ENCODE results near the gene OR6B1. TPM values are rescaled to one million over a fixed set of nuclear protein-coding genes. Genes with fewer than 3 reads are reported as not detected.

OR6B1 gene
- total and polyA plus RNA-seq, 2 experiments from 2014 or later = not detected

- H3K4me1 ChIP-seq (ENCODE audit: insufficient read depth) = peaks cover 3% of the 10 kb centered on the region; the same call in 1 of the 2 replicates
- no peak for ATAC-seq
- peaks cover 5% of the 10 kb centered on the region for H3K9me2 ChIP-seq (ENCODE audit: insufficient read depth)
- no peak for DNase-seq (ENCODE audit: low spot score)
- H3K4me3 Mint-ChIP-seq = no peak overlapping the region
- TF ChIP-seq, protein P1, sequence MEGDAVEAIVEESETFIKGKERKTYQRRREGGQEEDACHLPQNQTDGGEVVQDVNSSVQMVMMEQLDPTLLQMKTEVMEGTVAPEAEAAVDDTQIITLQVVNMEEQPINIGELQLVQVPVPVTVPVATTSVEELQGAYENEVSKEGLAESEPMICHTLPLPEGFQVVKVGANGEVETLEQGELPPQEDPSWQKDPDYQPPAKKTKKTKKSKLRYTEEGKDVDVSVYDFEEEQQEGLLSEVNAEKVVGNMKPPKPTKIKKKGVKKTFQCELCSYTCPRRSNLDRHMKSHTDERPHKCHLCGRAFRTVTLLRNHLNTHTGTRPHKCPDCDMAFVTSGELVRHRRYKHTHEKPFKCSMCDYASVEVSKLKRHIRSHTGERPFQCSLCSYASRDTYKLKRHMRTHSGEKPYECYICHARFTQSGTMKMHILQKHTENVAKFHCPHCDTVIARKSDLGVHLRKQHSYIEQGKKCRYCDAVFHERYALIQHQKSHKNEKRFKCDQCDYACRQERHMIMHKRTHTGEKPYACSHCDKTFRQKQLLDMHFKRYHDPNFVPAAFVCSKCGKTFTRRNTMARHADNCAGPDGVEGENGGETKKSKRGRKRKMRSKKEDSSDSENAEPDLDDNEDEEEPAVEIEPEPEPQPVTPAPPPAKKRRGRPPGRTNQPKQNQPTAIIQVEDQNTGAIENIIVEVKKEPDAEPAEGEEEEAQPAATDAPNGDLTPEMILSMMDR (conservative IDR thresholded peaks at IDR 0.05; ENCODE audit: low read depth in 2 of 2) = no peak
- TF ChIP-seq JUNB (IDR thresholded peaks at IDR 0.05; ENCODE audit: unreplicated experiment) (no peak), STAT1 (IDR thresholded peaks at IDR 0.05; ENCODE audit: unreplicated experiment) (no peak), EZH2phosphoT487 (IDR thresholded peaks at IDR 0.05; ENCODE audit: unreplicated experiment) (no peak), ETS1 (IDR thresholded peaks at IDR 0.05) (no peak), NANOG (IDR thresholded peaks at IDR 0.05; ENCODE audit: borderline replicate concordance) (no peak), POLR2AphosphoS5 (IDR thresholded peaks at IDR 0.05; ENCODE audit: low read depth) (no peak), EZH2 (IDR thresholded peaks at IDR 0.05; ENCODE audit: low read depth, unreplicated experiment) (no peak), CREB1 (CRISPR knock-in tag; IDR thresholded peaks at IDR 0.05; ENCODE audit: low read depth) (no peak), ZNF114 (CRISPR knock-in tag; IDR thresholded peaks at IDR 0.05) (no peak), ZNF331 (CRISPR knock-in tag; IDR thresholded peaks at IDR 0.05; ENCODE audit: low read depth) (no peak)
- TF ChIP-seq, protein P2, sequence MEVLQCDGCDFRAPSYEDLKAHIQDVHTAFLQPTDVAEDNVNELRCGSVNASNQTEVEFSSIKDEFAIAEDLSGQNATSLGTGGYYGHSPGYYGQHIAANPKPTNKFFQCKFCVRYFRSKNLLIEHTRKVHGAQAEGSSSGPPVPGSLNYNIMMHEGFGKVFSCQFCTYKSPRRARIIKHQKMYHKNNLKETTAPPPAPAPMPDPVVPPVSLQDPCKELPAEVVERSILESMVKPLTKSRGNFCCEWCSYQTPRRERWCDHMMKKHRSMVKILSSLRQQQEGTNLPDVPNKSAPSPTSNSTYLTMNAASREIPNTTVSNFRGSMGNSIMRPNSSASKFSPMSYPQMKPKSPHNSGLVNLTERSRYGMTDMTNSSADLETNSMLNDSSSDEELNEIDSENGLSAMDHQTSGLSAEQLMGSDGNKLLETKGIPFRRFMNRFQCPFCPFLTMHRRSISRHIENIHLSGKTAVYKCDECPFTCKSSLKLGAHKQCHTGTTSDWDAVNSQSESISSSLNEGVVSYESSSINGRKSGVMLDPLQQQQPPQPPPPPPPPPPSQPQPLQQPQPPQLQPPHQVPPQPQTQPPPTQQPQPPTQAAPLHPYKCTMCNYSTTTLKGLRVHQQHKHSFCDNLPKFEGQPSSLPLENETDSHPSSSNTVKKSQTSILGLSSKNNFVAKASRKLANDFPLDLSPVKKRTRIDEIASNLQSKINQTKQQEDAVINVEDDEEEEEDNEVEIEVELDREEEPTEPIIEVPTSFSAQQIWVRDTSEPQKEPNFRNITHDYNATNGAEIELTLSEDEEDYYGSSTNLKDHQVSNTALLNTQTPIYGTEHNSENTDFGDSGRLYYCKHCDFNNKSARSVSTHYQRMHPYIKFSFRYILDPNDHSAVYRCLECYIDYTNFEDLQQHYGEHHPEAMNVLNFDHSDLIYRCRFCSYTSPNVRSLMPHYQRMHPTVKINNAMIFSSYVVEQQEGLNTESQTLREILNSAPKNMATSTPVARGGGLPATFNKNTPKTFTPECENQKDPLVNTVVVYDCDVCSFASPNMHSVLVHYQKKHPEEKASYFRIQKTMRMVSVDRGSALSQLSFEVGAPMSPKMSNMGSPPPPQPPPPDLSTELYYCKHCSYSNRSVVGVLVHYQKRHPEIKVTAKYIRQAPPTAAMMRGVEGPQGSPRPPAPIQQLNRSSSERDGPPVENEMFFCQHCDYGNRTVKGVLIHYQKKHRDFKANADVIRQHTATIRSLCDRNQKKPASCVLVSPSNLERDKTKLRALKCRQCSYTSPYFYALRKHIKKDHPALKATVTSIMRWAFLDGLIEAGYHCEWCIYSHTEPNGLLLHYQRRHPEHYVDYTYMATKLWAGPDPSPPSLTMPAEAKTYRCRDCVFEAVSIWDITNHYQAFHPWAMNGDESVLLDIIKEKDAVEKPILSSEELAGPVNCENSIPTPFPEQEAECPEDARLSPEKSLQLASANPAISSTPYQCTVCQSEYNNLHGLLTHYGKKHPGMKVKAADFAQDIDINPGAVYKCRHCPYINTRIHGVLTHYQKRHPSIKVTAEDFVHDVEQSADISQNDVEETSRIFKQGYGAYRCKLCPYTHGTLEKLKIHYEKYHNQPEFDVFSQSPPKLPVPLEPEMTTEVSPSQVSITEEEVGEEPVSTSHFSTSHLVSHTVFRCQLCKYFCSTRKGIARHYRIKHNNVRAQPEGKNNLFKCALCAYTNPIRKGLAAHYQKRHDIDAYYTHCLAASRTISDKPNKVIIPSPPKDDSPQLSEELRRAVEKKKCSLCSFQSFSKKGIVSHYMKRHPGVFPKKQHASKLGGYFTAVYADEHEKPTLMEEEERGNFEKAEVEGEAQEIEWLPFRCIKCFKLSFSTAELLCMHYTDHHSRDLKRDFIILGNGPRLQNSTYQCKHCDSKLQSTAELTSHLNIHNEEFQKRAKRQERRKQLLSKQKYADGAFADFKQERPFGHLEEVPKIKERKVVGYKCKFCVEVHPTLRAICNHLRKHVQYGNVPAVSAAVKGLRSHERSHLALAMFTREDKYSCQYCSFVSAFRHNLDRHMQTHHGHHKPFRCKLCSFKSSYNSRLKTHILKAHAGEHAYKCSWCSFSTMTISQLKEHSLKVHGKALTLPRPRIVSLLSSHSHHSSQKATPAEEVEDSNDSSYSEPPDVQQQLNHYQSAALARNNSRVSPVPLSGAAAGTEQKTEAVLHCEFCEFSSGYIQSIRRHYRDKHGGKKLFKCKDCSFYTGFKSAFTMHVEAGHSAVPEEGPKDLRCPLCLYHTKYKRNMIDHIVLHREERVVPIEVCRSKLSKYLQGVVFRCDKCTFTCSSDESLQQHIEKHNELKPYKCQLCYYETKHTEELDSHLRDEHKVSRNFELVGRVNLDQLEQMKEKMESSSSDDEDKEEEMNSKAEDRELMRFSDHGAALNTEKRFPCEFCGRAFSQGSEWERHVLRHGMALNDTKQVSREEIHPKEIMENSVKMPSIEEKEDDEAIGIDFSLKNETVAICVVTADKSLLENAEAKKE (CRISPR knock-in tag; IDR thresholded peaks at IDR 0.05) = no peak
- TF ChIP-seq, protein P3, sequence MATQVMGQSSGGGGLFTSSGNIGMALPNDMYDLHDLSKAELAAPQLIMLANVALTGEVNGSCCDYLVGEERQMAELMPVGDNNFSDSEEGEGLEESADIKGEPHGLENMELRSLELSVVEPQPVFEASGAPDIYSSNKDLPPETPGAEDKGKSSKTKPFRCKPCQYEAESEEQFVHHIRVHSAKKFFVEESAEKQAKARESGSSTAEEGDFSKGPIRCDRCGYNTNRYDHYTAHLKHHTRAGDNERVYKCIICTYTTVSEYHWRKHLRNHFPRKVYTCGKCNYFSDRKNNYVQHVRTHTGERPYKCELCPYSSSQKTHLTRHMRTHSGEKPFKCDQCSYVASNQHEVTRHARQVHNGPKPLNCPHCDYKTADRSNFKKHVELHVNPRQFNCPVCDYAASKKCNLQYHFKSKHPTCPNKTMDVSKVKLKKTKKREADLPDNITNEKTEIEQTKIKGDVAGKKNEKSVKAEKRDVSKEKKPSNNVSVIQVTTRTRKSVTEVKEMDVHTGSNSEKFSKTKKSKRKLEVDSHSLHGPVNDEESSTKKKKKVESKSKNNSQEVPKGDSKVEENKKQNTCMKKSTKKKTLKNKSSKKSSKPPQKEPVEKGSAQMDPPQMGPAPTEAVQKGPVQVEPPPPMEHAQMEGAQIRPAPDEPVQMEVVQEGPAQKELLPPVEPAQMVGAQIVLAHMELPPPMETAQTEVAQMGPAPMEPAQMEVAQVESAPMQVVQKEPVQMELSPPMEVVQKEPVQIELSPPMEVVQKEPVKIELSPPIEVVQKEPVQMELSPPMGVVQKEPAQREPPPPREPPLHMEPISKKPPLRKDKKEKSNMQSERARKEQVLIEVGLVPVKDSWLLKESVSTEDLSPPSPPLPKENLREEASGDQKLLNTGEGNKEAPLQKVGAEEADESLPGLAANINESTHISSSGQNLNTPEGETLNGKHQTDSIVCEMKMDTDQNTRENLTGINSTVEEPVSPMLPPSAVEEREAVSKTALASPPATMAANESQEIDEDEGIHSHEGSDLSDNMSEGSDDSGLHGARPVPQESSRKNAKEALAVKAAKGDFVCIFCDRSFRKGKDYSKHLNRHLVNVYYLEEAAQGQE (IDR thresholded peaks at IDR 0.05; ENCODE audit: unreplicated experiment) = no peak
- no peaks in the 10 kb centered on the region for H3F3A ChIP-seq (replicated peaks; ENCODE audit: low read depth)
- H3K36me3 Mint-ChIP-seq (ENCODE audit: low read depth) = no peaks in the 10 kb centered on the region
- H3K9me3 Mint-ChIP-seq = no peaks in the 10 kb centered on the region; the same call in 2 of the 3 replicates
- H3K27ac ChIP-seq (ENCODE audit: low read depth) = no peak overlapping the region
- H3K27ac Mint-ChIP-seq = no peak overlapping the region
- no peak overlapping the region for H3K4me3 ChIP-seq
- no peaks in the 10 kb centered on the region for H4K20me1 ChIP-seq (replicated peaks; ENCODE audit: insufficient read depth)
- no peak overlapping the region for H3K4me2 ChIP-seq
- H3K36me3 ChIP-seq (ENCODE audit: insufficient read depth) = no peaks in the 10 kb centered on the region
- H2AFZ ChIP-seq = peak overlapping the region; percentile 15; the same call in 1 of the 2 replicates
- no peaks in the 10 kb centered on the region for H3K27me3 Mint-ChIP-seq (ENCODE audit: insufficient read depth, low read depth, poor library complexity)
- H3K79me2 ChIP-seq (replicated peaks; ENCODE audit: insufficient read depth) = no peaks in the 10 kb centered on the region
- H3K4me1 Mint-ChIP-seq = peaks cover 11% of the 10 kb centered on the region
- no peaks in the 10 kb centered on the region for H3K27me3 ChIP-seq (ENCODE audit: insufficient read depth)
These were observed 46.7 kb upstream of the OR6B1 start for GRCh38 chr7:143953421-143953820.
